ENCODE measurements around the gene MCL1.
"Not testable (repeated sequence)": the region's sequence is repeated elsewhere in the genome, so short reads cannot be mapped to it uniquely, and the experiment has no call there.

MCL1 gene

GRCh38 chr1:150579110-150579944 is at the start of gene MCL1:
TSS of gene MCL1 (minus strand) at chr1:150579610. CDS start at chr1:150579530, 80 bp downstream.
- DNase-seq (ENCODE audit: low read depth), result peak; percentile 90

DNA sequence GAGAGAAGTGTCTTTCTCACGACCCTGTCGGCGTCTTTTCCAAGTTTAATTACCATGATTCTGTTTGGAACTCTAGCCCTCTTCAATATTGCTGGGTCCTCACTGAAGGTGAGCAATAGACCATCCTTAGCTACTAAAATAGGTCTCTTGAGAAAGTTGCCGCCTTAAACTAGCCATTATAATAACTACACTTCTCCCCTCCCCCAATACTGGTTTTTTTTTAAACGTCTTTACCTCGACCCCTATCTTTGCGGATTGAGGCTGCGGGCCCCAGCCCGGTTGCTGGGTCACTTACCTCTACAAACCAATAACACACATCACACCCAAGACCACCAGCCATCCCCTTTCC is 49.3 kb upstream of the MCL1 start:
- no peak for DNase-seq (ENCODE audit: low read depth)

DNA sequence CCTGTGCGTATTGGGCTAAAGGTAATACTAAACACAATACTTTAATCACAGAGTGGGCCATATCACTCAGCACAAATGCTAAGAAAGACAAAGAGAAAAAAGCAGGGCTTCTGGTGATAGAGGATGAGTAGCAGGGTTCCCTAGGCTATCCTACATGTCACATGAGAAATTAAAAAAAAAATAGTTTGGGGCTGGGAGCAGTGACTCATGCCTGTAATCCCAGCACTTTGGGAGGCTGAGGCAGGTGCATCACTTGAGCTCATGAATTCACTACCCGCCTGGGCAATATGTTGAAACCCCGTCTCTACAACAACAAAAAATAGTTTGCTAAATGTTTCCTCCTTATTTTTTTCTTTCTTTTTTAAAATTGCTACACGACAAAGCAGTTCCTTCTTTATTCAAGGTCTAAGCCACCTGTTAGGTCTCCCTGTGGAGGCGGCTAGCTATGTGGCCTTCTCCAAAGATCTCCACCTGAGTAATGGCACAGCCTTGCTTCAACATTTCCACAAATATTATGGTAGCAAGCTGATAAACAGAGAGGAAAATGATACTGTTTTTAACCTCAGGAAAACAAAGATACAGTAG is 48.5 kb upstream of the MCL1 start:
- DNase-seq (ENCODE audit: low read depth), result no peak

DNA sequence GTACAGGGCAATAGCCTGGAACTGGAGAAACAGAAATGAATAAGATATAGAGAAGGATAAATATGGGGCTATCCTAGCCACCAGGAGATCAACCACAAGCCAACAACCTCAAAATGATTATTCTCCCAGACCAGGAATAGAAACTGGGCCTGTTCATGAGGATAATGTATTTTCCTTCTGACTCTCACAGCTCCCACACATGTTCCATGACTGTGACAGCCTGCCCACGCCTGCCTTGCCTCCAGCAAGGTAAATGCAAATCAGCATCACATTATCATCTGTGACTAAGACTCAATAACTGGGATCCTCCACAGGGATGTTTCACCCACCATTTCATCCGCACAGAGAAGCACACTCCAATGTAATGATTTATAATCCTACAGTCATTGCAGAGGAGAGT is 46.7 kb upstream of the MCL1 start:
- DNase-seq (ENCODE audit: low read depth), result no peak

GRCh38 chr1:150624546-150624945 is 45.1 kb upstream of the MCL1 start:
- DNase-seq (ENCODE audit: low read depth), result not testable (repeated sequence)

GRCh38 chr1:150624134-150624533 is 44.7 kb upstream of the MCL1 start:
- not testable (repeated sequence) for DNase-seq (ENCODE audit: low read depth)

DNA sequence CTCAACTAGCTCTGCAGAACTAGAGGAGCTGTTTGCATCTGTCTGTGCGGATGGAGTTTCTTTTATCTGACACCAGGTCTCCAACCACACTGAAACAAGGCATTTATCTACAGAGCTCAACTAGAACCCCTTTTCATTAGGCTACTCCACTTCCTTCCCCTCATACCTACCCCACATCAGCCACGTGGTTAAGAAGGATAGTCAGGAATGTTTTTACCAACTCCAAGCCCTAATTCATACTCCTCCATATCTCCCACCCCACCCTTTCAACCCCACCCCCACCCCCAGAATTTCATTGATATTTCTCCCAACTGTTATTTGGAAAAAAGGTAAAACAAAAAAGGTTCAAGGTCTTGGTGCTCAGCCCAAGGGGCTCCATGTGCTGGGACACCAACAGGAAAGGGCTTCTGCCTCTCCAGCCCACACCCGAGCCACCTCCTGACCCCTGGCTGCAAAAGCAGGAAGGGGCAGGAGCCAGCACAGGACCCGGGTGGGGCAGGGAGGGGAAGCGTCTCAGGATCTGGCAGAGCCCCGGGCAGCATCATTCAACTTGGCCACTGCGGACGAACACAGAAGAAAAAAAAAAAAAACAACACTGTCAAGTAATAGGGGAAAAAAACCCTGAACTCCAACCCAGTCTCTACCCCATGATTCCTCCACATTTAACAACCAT is 43.0 kb upstream of the MCL1 start:
- DNase-seq (ENCODE audit: low read depth), result peak; percentile 62

GRCh38 chr1:150621497-150622302 is 42.3 kb upstream of the MCL1 start:
- DNase-seq (ENCODE audit: low read depth), result no peak

DNA sequence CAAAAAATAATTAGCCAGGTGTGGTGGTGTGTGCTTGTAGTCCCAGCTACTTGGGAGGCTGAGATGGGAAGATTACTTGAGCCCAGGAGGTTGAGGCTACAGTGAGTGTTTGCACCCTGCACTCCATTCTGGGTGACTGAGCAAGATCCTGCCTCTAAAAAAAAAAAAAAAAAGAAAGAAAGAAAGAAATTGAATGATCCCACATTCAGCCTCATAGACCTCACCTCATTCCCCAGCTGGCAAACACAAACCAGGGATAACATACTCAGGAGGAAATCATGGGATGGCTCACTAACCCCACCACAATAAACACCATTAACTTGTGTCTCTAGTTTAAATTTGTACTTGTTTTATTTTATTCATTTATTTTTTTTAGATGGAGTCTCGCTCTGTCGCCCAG is 41.5 kb upstream of the MCL1 start:
- DNase-seq (ENCODE audit: low read depth), result no peak

DNA sequence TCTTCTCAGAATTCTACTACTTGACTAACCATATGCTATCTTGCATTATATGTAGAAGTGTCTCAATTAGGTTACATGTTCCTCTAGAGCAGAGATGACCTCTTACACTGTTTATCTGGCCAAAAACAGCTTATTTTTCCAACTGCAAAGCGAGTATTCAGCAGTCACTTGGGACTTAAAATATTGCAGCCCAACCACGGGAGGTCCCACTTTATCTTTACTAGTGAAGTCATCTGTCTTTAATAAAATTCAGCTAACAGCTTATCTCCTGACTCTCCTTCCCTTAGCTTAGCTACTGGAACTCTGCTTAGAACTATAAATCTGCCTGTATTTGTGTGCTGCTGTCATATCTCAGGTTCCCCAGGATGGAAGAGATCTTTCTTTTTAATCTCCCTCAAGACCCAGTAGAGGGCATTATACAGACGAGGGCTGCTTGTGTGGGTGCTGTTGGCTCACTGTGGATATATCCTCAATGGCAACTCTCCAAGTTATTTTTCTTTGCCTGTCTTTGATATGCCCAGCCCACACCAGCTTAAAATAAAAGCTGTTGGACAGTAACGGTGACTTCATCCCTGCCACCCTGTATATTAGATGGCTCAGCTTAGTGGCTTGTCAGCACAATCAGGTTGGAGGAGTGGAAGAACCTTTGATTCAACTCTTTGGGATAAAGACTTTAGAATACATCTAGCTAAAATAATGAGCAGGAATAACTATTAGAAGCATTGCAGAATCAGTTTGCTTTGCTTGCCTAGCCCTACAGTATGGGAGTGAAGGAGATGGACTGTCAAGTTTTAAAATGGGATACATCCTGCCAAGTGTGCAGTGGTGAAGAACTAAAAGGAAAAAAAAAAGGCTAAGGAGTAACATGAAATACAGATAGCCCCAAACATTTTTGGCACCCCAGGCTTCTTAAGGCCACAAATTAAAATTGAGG is 40.4 kb upstream of the MCL1 start:
- DNase-seq (ENCODE audit: low read depth), result no peak

- DNase-seq (ENCODE audit: low read depth), result no peak
Observed at GRCh38 chr1:150615346-150616201, 36.2 kb upstream of the MCL1 start.

DNA sequence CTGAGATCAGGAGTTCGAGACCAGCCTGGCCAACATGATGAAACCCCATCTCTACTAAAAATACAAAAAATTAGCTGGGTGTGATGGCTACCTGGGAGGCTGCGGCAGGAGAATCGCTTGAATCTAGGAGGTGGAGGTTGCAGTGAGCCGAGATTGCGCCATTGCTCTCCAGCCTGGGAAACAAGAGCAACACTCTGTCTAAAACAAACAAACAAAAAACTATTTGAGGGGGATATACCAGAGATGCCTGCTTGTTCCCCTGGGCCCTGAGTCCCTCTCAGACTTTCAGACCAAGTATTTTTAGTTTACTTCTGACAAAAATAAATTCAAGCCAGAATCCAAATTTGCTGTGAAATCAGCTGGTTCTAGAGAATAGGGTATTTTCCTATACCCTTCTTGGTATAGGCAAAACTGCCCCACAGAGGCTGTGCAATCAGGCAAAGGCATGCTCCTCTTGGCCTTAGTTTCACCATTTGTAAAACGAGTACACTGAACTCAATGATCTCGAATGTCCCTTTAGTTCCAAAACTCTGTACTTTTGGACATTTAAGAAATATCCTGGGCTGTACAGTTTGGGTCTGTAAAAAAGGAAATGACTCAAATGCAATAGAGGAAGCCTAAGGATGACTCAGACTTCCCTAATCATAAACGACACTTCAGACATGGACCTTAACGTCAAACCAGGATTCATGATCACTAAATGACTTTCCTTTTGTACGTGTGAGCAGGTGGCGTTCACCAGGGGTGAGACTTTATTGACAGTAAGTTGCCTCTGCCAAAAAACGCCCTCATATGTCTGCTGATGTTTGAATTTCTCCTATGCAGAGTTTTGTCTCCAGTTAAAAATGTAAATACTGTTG is 33.9 kb upstream of the MCL1 start:
- no peak for DNase-seq (ENCODE audit: low read depth)

GRCh38 chr1:150612014-150612345 is 32.6 kb upstream of the MCL1 start:
- no peak for DNase-seq (ENCODE audit: low read depth)

DNA sequence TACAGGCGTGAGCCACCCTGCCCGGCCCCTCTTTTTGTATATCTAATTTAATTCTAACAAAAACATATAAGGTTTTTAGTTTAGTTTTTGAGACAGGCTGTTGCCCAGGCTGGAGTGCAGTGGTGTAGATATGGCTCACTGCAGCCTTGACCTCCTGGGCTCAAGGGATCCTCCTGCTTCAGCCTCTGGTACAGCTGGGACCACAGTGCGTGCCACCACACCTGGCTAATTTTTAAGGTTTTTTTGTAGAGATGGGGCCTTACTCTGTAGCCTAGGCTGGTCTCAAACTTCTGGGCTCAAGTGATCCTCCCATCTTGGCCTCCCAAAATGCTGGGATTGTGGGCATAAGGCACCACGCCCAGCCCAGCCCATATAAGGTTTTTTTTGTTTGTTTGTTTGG is 31.2 kb upstream of the MCL1 start:
- DNase-seq (ENCODE audit: low read depth), result no peak

DNA sequence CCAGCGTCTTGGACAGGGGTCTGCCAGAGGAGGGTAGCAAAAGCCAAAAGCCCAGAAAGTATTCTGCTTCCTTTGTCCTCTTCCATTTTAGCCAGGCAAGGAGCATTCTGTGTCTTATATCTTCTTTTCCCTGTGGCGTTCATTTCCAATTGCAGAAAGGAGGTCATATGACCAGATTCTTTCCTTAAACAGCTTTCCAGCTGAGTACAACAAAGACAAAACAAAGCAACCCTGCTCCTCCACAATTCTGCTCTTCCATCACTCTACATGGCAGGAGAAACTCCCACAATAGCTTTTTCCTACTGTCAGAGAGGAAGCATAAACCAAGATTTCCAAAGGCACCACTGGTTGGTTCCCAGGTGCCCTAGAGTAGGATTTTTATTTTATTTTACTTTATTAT is 30.3 kb upstream of the MCL1 start:
- no peak for DNase-seq (ENCODE audit: low read depth)

- no peak for DNase-seq (ENCODE audit: low read depth)
Observed at GRCh38 chr1:150606463-150607142, 27.2 kb upstream of the MCL1 start.

DNA sequence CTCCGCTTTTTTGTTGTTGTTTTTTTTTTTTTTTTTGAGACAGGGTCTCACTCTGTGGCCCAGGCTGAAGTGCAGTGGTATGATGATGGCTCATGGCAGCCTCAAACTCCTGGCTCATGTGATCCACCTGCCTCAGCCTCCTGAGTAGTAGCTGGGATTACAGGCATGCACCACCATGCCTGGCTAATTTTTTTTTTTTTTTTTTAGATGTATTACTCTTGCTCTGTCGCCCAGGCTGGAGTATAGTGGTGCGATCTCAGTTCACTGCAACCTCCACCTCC is 26.0 kb upstream of the MCL1 start:
- not testable (repeated sequence) for DNase-seq (ENCODE audit: low read depth)

DNA sequence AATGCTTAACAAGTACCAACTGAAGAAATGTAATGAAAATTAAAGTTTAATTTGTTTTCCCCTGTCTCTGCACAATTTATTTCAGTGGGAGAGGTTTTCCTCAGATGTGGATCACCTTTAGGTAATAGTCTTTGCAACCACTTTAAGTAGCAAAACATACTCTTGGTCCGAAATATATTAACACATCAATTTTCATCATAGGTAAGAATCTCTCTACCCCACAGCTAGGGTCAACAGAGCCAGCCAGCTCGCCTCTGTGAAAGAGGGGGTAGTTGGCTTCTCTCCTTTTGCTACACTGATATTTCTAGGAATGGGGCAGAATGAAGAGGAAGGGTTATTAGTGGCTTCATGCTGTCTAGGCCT is 24.8 kb upstream of the MCL1 start:
- DNase-seq (ENCODE audit: low read depth), result no peak

DNA sequence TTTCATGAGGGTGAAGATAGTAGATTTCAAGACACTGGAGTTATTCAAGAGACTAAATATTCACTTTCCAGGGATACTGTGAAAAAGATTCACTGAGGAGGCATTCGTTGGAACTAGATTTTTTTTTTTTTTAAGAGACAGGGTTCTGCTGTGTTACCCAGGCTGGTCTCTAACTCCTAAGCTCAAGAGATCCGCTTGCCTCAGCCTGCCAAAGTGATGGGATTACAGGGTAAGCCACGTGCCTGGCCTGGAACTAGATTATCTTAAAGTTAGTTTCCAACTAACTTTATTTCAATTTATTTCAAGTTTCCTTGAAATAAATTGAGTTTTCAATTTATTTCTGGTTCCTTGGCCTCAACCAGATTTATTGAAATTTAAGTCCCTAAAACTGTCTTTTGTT is 24.3 kb upstream of the MCL1 start:
- no peak for DNase-seq (ENCODE audit: low read depth)
